SK-N-SH (cell line): ENCODE results near the gene SPATA3.

Experiments
- CHD2 ChIP-seq: fragments of 150-350 bp; IDR thresholded peaks from 2 replicates; pipeline ENCODE4 v1.6.1; 2018; ENCODE audit warnings: low read length; ENCODE audit not compliant: partially characterized antibody
- CTCF ChIP-seq: fragments of 200-600 bp; sonication (generic); IDR thresholded peaks from 2 replicates; pipeline ENCODE4 v1.6.1; 2017; ENCODE audit warnings: antibody characterized with exemption, mild to moderate bottlenecking, moderate library complexity
- ELF1 ChIP-seq: IDR thresholded peaks from 2 replicates; pipeline ENCODE4 v1.4.0; 2012
- IRF3 ChIP-seq: fragments of 150-350 bp; IDR thresholded peaks from 2 replicates; pipeline ENCODE4 v1.6.1; 2016; ENCODE audit warnings: mild to moderate bottlenecking, low read depth, low read length
- MAX ChIP-seq: IDR thresholded peaks from 2 replicates; pipeline ENCODE4 v1.4.0; 2012; ENCODE audit warnings: low read depth
- NFIC ChIP-seq: IDR thresholded peaks from 2 replicates; pipeline ENCODE4 v1.4.0; 2012; ENCODE audit warnings: borderline replicate concordance
- PBX3 ChIP-seq: IDR thresholded peaks from 2 replicates; pipeline ENCODE4; 2012
- POLR2AphosphoS5 ChIP-seq: IDR thresholded peaks from 2 replicates; pipeline ENCODE4 v1.6.1; 2012; ENCODE audit warnings: low read depth, low read length
- RCOR1 ChIP-seq: fragments of 150-350 bp; IDR thresholded peaks from 2 replicates; pipeline ENCODE4 v1.6.1; 2017; ENCODE audit warnings: antibody characterized with exemption, low read length
- REST ChIP-seq: IDR thresholded peaks from 2 replicates; pipeline ENCODE4 v1.6.1; 2012; ENCODE audit warnings: mild to moderate bottlenecking, low read depth, low read length, moderate library complexity
- TAF1 ChIP-seq: IDR thresholded peaks from 2 replicates; pipeline ENCODE4 v1.6.1; 2012; ENCODE audit warnings: low read depth, mild to moderate bottlenecking, low read length, moderate library complexity, borderline replicate concordance
- TEAD4 ChIP-seq: IDR thresholded peaks from 2 replicates; pipeline ENCODE4 v1.4.0; 2012; ENCODE audit warnings: mild to moderate bottlenecking, borderline replicate concordance; ENCODE audit not compliant: insufficient read depth
- YY1 ChIP-seq: IDR thresholded peaks from 2 replicates; pipeline ENCODE4 v1.4.0; 2012; ENCODE audit warnings: low read depth, mild to moderate bottlenecking
- ZBTB33 ChIP-seq: IDR thresholded peaks from 2 replicates; pipeline ENCODE4 v1.4.0; 2012; ENCODE audit warnings: low read depth, borderline replicate concordance

GRCh38 chr2:230986520-230987136 lies 9.3 kb upstream of the SPATA3 start:
- no peak for TF ChIP-seq REST
- no peak for TF ChIP-seq CTCF
- TF ChIP-seq ZBTB33, result no peak
- TF ChIP-seq CHD2, result no peak
- TF ChIP-seq POLR2AphosphoS5, result no peak
- TF ChIP-seq ELF1, result no peak
- TF ChIP-seq IRF3, result no peak
- TF ChIP-seq RCOR1, result no peak
- TF ChIP-seq YY1, result no peak
- TF ChIP-seq PBX3, result no peak
- no peak for TF ChIP-seq MAX
- TF ChIP-seq NFIC, result no peak
- TF ChIP-seq TAF1, result no peak
- TF ChIP-seq TEAD4, result no peak
